AG10803 (cell line): Measurements from ENCODE around the gene MYO10.

ENCODE experiments used
- DNase-seq: peaks from one replicate; pipeline ENCODE4 v3.0.0; 2010; ENCODE audit warnings: low read depth
- H3K4me3 ChIP-seq: 2 replicates; pipeline ENCODE4 v1.5.1; 2011; ENCODE audit warnings: mild to moderate bottlenecking, low read length, control low read depth
- CTCF ChIP-seq: conservative IDR thresholded peaks from 2 replicates; pipeline ENCODE4 v1.5.1; 2011; ENCODE audit warnings: mild to moderate bottlenecking, low read length, control low read depth, inconsistent platforms

Gene MYO10

GRCh38 chr5:16976625-16977008, 40.5 kb upstream of the MYO10 start:
- no peak for DNase-seq
- no peak for TF ChIP-seq CTCF
- H3K4me3 ChIP-seq: no peak overlapping the region

- DNase-seq: peak; percentile 59
- no peak overlapping the region for H3K4me3 ChIP-seq
- no peak for TF ChIP-seq CTCF
Observed at GRCh38 chr5:16975950-16976624, 40.0 kb upstream of the MYO10 start.

- no peak overlapping the region for H3K4me3 ChIP-seq
- TF ChIP-seq CTCF: no peak
- DNase-seq: no peak
Observed at GRCh38 chr5:16974981-16975380, 38.9 kb upstream of the MYO10 start.

- no peak overlapping the region for H3K4me3 ChIP-seq
- DNase-seq: peak; percentile 43
- no peak for TF ChIP-seq CTCF
Observed at GRCh38 chr5:16970826-16971225, 34.7 kb upstream of the MYO10 start.

- H3K4me3 ChIP-seq: no peak overlapping the region
- DNase-seq: no peak
- TF ChIP-seq CTCF: no peak
Observed at GRCh38 chr5:16970260-16970659, 34.2 kb upstream of the MYO10 start.

GRCh38 chr5:16965581-16965980, 29.5 kb upstream of the MYO10 start:
- H3K4me3 ChIP-seq: no peak overlapping the region
- TF ChIP-seq CTCF: no peak
- peak; percentile 38 for DNase-seq

- H3K4me3 ChIP-seq: no peak overlapping the region
- TF ChIP-seq CTCF: no peak
Observed at GRCh38 chr5:16963821-16964220, 27.7 kb upstream of the MYO10 start.

More at GRCh38 chr5:16963821-16964220, 27.7 kb upstream of the MYO10 start:
- no peak for DNase-seq
